A673 (cell line): ENCODE measurements around the gene CCDC85A. TPM values are rescaled to one million over a fixed set of nuclear protein-coding genes. Genes with fewer than 3 reads are reported as not detected.

Source experiments
- BruUV-seq: library from RNA; stranded (reverse); fragments of 400-500 nt; replicated peaks from 2 replicates; lab custom pipeline; 2021; lab: Mats Ljungman, UMichigan
- CTCF ChIA-PET: fragments of 300-600 bp; sonication (Branson Sonifier 250); formaldehyde crosslinking; loops from one replicate; lab custom pipeline; 2022; ENCODE audit warnings: antibody characterized with exemption; lab: Charles Lee
- POLR2A ChIA-PET: fragments of 300-600 bp; sonication (Branson Sonifier 250); formaldehyde crosslinking; loops from one replicate; lab custom pipeline; 2022; ENCODE audit warnings: antibody characterized with exemption; ENCODE audit not compliant: low non-redundant PET; lab: Charles Lee
- DNase-seq: peaks from one replicate; pipeline ENCODE4 v3.0.0-alpha.2; 2015; ENCODE audit warnings: low spot score
- H3K27ac ChIP-seq: fragments of 200-600 bp; sonication (generic); 2 replicates; pipeline ENCODE4 v1.5.1; 2016; ENCODE audit warnings: mixed run types, low read depth, mild to moderate bottlenecking, mixed read lengths, antibody characterized with exemption, low read length; ENCODE audit not compliant: poor library complexity, severe bottlenecking
- H3K27me3 ChIP-seq: fragments of 200-600 bp; sonication (generic); replicated peaks from 2 replicates; pipeline ENCODE4 v1.6.1; 2017; ENCODE audit warnings: mixed run types, low read depth, mild to moderate bottlenecking, mixed read lengths, antibody characterized with exemption, low read length; ENCODE audit not compliant: insufficient read depth, poor library complexity
- H3K36me3 ChIP-seq: fragments of 200-600 bp; sonication (generic); 2 replicates; pipeline ENCODE4 v1.6.1; 2016; ENCODE audit warnings: mixed run types, mild to moderate bottlenecking, mixed read lengths, antibody characterized with exemption, low read length; ENCODE audit not compliant: insufficient read depth, poor library complexity, severe bottlenecking
- H3K4me1 ChIP-seq: fragments of 200-600 bp; sonication (generic); 2 replicates; pipeline ENCODE4 v1.6.1; 2017; ENCODE audit warnings: mixed run types, mild to moderate bottlenecking, mixed read lengths, antibody characterized with exemption, low read length; ENCODE audit not compliant: insufficient read depth, poor library complexity, severe bottlenecking
- H3K4me3 ChIP-seq: fragments of 200-600 bp; sonication (generic); 2 replicates; pipeline ENCODE4 v1.5.1; 2016; ENCODE audit warnings: low read depth, mixed run types, mild to moderate bottlenecking, mixed read lengths, low read length; ENCODE audit not compliant: poor library complexity, severe bottlenecking
- H3K9me3 ChIP-seq: fragments of 200-600 bp; sonication (generic); 2 replicates; pipeline ENCODE4 v1.6.1; 2016; ENCODE audit warnings: mixed run types, low read depth, mild to moderate bottlenecking, mixed read lengths, antibody characterized with exemption, low read length; ENCODE audit not compliant: poor library complexity, severe bottlenecking
- EZH2 ChIP-seq: fragments of 200-600 bp; sonication (generic); IDR thresholded peaks from 2 replicates; pipeline ENCODE4 v1.6.1; 2017; ENCODE audit warnings: borderline replicate concordance, low read depth, mild to moderate bottlenecking, mixed read lengths, antibody characterized with exemption, low read length; ENCODE audit not compliant: poor library complexity, severe bottlenecking
- intact Hi-C: fragments of 100-400 bp; cut with micrococcal nuclease; formaldehyde crosslinking; loops from one replicate; pipeline ENCODE4 v1.10.0; 2022; ENCODE audit not compliant: unreplicated experiment
- total RNA-seq: library from RNA; stranded (reverse); gene quantifications from 2 replicates; pipeline ENCODE4 v1.2.3, GENCODE V29; 2021
- TF ChIP-seq, protein P1 (sequence below): fragments of 300-800, 200-600 bp; sonication (generic); conservative IDR thresholded peaks from 2 replicates; pipeline ENCODE4 v1.5.1; 2017; ENCODE audit warnings: low read depth, mild to moderate bottlenecking, antibody characterized with exemption, low read length, moderate library complexity, mixed read lengths

The CCDC85A gene
- total RNA-seq, 1 experiment from 2014 or later: 0.39 TPM

GRCh38 chr2:56361844-56362243, 178.1 kb downstream of the CCDC85A start:
- H3K27me3 ChIP-seq: no peaks in the 10 kb centered on the region
- no TSS peak for BruUV-seq
- intact Hi-C loops: no loop called here
- CTCF ChIA-PET: no interaction called here
- DNase-seq: no peak
- H3K27ac ChIP-seq: no peak overlapping the region
- no peak for TF ChIP-seq EZH2
- TF ChIP-seq, protein P1, sequence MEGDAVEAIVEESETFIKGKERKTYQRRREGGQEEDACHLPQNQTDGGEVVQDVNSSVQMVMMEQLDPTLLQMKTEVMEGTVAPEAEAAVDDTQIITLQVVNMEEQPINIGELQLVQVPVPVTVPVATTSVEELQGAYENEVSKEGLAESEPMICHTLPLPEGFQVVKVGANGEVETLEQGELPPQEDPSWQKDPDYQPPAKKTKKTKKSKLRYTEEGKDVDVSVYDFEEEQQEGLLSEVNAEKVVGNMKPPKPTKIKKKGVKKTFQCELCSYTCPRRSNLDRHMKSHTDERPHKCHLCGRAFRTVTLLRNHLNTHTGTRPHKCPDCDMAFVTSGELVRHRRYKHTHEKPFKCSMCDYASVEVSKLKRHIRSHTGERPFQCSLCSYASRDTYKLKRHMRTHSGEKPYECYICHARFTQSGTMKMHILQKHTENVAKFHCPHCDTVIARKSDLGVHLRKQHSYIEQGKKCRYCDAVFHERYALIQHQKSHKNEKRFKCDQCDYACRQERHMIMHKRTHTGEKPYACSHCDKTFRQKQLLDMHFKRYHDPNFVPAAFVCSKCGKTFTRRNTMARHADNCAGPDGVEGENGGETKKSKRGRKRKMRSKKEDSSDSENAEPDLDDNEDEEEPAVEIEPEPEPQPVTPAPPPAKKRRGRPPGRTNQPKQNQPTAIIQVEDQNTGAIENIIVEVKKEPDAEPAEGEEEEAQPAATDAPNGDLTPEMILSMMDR: no peak
- H3K4me3 ChIP-seq: no peak overlapping the region
- H3K36me3 ChIP-seq: no peaks in the 10 kb centered on the region
- POLR2A ChIA-PET: no interaction called here
- H3K4me1 ChIP-seq: no peaks in the 10 kb centered on the region
- no peaks in the 10 kb centered on the region for H3K9me3 ChIP-seq

GRCh38 chr2:56364902-56365301, 181.1 kb downstream of the CCDC85A start:
- intact Hi-C loops: no loop called here

DNA sequence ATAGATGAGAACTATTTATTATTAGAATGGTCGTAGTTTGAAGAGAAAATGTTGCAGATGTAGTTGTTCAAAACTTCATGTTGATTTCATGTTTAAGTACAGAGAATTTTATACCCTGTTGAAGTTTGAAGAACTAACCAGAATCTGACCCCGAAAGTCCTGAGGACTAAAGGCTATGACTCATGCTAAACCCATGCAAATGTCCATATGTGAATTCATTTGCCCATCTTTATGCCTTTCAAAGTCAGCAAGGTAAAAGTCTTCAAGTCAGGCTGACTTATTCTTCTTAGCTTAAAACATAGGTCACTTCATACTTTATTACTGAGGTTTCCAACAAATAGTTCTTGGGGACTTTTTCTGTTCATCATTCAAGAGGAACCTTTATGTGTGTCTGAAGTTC, 185.5 kb downstream of the CCDC85A start:
- H3K27ac ChIP-seq: no peak overlapping the region
- H3K4me1 ChIP-seq: no peaks in the 10 kb centered on the region
- ChIA-PET POLR2A (no interaction called here), CTCF (no interaction called here)
- intact Hi-C loops: no loop called here
- no peak for TF ChIP-seq EZH2
- TF ChIP-seq, protein P1: no peak
- no TSS peak for BruUV-seq
- H3K36me3 ChIP-seq: no peaks in the 10 kb centered on the region
- no peak for DNase-seq
- no peaks in the 10 kb centered on the region for H3K9me3 ChIP-seq
- no peak overlapping the region for H3K4me3 ChIP-seq
- H3K27me3 ChIP-seq: no peaks in the 10 kb centered on the region

More at GRCh38 chr2:56364902-56365301, 181.1 kb downstream of the CCDC85A start:
- Histone ChIP-seq H3K36me3 (no peaks in the 10 kb centered on the region), H3K27ac (no peak overlapping the region), H3K9me3 (no peaks in the 10 kb centered on the region), H3K4me1 (no peaks in the 10 kb centered on the region), H3K27me3 (no peaks in the 10 kb centered on the region), H3K4me3 (no peak overlapping the region)
- no TSS peak for BruUV-seq
- DNase-seq: no peak
- TF ChIP-seq, protein P1: no peak
- no peak for TF ChIP-seq EZH2
- ChIA-PET CTCF (no interaction called here), POLR2A (no interaction called here)
